ENCODE results near the gene RGS17. TPM values are rescaled to one million over a fixed set of nuclear protein-coding genes. Genes with fewer than 3 reads are reported as not detected.

Gene RGS17
- total RNA-seq, 1 experiment from 2014 or later: 3.2 TPM

DNA sequence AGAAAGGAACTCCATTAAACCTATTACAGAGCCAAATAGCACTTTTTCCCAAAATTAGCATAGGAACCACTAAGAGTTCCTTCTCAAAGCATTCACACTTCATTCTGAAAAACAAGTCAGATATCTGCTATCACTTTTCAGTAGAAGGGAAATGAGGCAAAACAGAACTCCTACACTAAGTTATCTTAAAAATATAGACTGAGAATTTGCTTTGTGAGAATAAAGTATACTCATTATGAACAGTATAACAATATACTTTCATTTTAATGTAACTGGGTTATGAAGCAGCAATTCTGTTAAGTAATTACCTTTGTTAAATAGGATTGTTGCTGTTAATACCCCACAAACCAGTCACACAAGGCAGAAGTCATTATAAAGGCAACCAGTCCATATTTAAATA is 137.2 kb downstream of the RGS17 start:
- no peaks in the 10 kb centered on the region for H3K9me3 Mint-ChIP-seq
- no peak overlapping the region for H2BK120ac ChIP-seq (ENCODE audit: low read depth, low read length, poor library complexity, severe bottlenecking)
- H3K23me2 ChIP-seq (ENCODE audit: insufficient read length, low read depth, low read length, poor library complexity, severe bottlenecking): no peaks in the 10 kb centered on the region
- no peak overlapping the region for H2BK12ac ChIP-seq (ENCODE audit: insufficient read length, low read depth, low read length)
- H3K79me2 ChIP-seq (ENCODE audit: insufficient read depth, low read length): peaks cover 2% of the 10 kb centered on the region; the same call in 1 of the 2 replicates
- no peaks in the 10 kb centered on the region for H3K9me3 ChIP-seq (ENCODE audit: control insufficient read depth, low read depth, low read length)
- no peak overlapping the region for H3K27ac ChIP-seq (ENCODE audit: insufficient read length, low read depth, low read length)
- H3K4ac ChIP-seq (ENCODE audit: low read depth, low read length): no peak overlapping the region
- no peak overlapping the region for H3K9ac ChIP-seq (ENCODE audit: extremely low read depth, insufficient read length, low read length)
- no peak overlapping the region for H3K56ac ChIP-seq (ENCODE audit: insufficient read length, low read depth, low read length)
- no peak overlapping the region for H2BK5ac ChIP-seq (ENCODE audit: insufficient read length, low read length)
- no peak overlapping the region for H3K18ac ChIP-seq (ENCODE audit: insufficient read length, low read depth, low read length)
- H3K79me1 ChIP-seq (ENCODE audit: insufficient read depth, low read depth, low read length, poor library complexity, severe bottlenecking): no peaks in the 10 kb centered on the region
- no peak overlapping the region for H4K8ac ChIP-seq (replicated peaks; ENCODE audit: insufficient read length, low read depth, low read length)
- no peak overlapping the region for H4K91ac ChIP-seq (ENCODE audit: insufficient read length, low read depth, low read length)
- H3K4me3 Mint-ChIP-seq: no peak overlapping the region
- no peak overlapping the region for H3K14ac ChIP-seq (ENCODE audit: insufficient read depth, low read length)
- no peak overlapping the region for H3T11ph ChIP-seq (ENCODE audit: low read length)
- H2BK15ac ChIP-seq (ENCODE audit: low read depth, low read length): no peak overlapping the region
- H4K20me1 ChIP-seq (ENCODE audit: control insufficient read depth, insufficient read depth, insufficient read length): no peaks in the 10 kb centered on the region
- no peaks in the 10 kb centered on the region for H3K27me3 ChIP-seq (ENCODE audit: insufficient read depth, low read length)
- peak overlapping the region in 1 of 3 experiments; percentile 31; a peak in 2 of 7 replicates for H3K27ac Mint-ChIP-seq
- H2AFZ ChIP-seq (ENCODE audit: low read length): no peak overlapping the region
- H2BK20ac ChIP-seq (ENCODE audit: low read depth, low read length, poor library complexity, severe bottlenecking): no peak overlapping the region
- no peak overlapping the region for H3K4me2 ChIP-seq (ENCODE audit: insufficient read depth, insufficient read length, low read length)
- peaks cover 22 to 52% (median 51%) of the 10 kb centered on the region in 3 experiments; a peak in 5 of 7 replicates for H3K36me3 Mint-ChIP-seq (ENCODE audit: insufficient read depth in 1 of 3, low read depth in 3 of 3)
- no peak overlapping the region for H2AK5ac ChIP-seq (ENCODE audit: insufficient read length, low read length)
- DNase-seq: no peak
- H3K4me1 Mint-ChIP-seq: no peaks in the 10 kb centered on the region
- H3K4me1 ChIP-seq (ENCODE audit: insufficient read depth, low read length): no peaks in the 10 kb centered on the region
- H3K27me3 Mint-ChIP-seq (ENCODE audit: low read depth): no peaks in the 10 kb centered on the region
- H4K5ac ChIP-seq (ENCODE audit: insufficient read length, low read depth, low read length): no peak overlapping the region
- H3K23ac ChIP-seq (ENCODE audit: insufficient read length, low read depth, low read length): no peak overlapping the region
- TF ChIP-seq, protein P1, sequence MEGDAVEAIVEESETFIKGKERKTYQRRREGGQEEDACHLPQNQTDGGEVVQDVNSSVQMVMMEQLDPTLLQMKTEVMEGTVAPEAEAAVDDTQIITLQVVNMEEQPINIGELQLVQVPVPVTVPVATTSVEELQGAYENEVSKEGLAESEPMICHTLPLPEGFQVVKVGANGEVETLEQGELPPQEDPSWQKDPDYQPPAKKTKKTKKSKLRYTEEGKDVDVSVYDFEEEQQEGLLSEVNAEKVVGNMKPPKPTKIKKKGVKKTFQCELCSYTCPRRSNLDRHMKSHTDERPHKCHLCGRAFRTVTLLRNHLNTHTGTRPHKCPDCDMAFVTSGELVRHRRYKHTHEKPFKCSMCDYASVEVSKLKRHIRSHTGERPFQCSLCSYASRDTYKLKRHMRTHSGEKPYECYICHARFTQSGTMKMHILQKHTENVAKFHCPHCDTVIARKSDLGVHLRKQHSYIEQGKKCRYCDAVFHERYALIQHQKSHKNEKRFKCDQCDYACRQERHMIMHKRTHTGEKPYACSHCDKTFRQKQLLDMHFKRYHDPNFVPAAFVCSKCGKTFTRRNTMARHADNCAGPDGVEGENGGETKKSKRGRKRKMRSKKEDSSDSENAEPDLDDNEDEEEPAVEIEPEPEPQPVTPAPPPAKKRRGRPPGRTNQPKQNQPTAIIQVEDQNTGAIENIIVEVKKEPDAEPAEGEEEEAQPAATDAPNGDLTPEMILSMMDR (conservative IDR thresholded peaks at IDR 0.05): no peak; the same call in 2 of the 3 replicates
